Gastrocnemius medialis (tissue), 4 donors: ENCODE data around the gene VGLL3.

Experiments
- CTCF ChIP-seq, 5 experiments: fragments of 450-650 bp in 3 of 5; fragments of 200-600 bp in 2 of 5; sonication (generic) in 2 of 5; IDR thresholded peaks in 4 of 5; conservative IDR thresholded peaks in 1 of 5; 1 replicate in 4 of 5; 2 replicates in 1 of 5; pipeline ENCODE4 v1.5.1; 2016 to 2019; ENCODE audit warnings: antibody characterized with exemption in 5 of 5, mild to moderate bottlenecking in 3 of 5, moderate library complexity in 3 of 5
- POLR2A ChIP-seq, 2 donors: fragments of 450-650 bp; IDR thresholded peaks; one replicate each; pipeline ENCODE4 v1.6.1; 2017; ENCODE audit warnings: antibody characterized with exemption in 2 of 2, mild to moderate bottlenecking in 2 of 2, moderate library complexity in 2 of 2

GRCh38 chr3:86978111-86978551 lies 12.8 kb downstream of the VGLL3 start:
- no peak for TF ChIP-seq CTCF (IDR thresholded peaks at IDR 0.05 in 4 of 5, conservative IDR thresholded peaks at IDR 0.05 in 1 of 5)
- no peak for TF ChIP-seq POLR2A (IDR thresholded peaks at IDR 0.05)
